HG03565 (cell line): ENCODE data around the gene THBS2.
"Not testable (repeated sequence)": the region's sequence is repeated elsewhere in the genome, so short reads cannot be mapped to it uniquely, and the experiment has no call there.

Source experiments
- ATAC-seq: cut with Tn5 transposase; IDR thresholded peaks from one replicate; pipeline ENCODE4 v1.9.1; 2021; ENCODE audit warnings: mild to moderate bottlenecking, moderate library complexity; ENCODE audit not compliant: unreplicated experiment

THBS2 gene

DNA sequence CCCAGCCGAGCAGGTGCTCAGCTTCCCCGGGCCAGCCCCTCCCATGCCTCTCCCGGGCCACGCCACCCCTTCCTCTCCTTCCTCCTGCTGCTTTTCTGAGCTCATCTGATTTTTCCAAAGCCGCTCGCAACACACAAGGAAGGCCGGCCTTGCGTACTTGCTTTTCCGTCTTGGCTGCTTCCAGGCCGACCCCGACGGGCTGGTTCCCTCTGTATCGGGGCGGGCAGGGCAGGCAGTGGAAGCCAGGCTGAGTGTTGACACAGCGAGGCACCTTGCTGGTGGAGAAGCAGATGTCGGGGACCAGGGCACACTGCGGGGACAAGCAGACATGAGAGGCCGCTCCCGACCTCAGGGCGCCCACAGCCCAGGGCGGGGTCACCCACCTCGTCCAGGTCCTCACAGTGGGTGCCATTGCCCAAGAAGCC is 21.1 kb downstream of the THBS2 start:
- no peak for ATAC-seq

DNA sequence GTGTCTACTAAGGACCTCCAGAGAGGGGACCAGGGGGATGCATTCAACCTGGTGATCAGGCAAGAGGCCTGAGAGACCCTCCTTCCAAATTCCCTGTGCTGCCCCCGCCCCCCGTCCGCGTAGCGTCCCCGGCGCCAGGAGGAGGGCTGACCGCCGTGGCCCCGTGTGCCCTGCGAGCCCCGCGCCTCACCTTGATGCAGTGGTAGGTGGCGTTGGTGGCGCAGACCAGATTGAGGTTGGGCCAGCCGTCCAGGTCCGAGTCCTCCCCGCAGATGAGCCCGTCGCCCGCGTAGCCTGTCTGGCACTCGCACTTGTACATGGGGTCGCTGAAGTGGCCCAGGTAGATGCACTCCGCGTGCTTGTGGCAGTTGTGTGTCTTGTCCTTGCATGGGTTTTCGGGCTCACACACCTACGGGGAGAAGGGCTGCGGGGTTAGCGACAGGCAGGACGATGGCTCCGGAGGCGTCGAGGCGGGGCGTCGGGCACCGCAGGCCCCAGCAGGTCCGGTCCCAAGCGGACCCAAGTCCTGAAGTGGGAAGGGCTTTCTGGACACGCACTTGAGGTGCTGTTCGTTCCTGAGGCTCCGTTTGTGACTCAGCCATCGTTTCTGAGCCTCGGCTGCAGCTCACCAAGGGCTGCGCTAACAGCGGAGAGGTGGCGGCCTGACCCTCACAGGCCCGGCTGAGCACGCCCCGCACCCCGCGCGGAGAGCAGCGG is 21.7 kb downstream of the THBS2 start:
- no peak for ATAC-seq

DNA sequence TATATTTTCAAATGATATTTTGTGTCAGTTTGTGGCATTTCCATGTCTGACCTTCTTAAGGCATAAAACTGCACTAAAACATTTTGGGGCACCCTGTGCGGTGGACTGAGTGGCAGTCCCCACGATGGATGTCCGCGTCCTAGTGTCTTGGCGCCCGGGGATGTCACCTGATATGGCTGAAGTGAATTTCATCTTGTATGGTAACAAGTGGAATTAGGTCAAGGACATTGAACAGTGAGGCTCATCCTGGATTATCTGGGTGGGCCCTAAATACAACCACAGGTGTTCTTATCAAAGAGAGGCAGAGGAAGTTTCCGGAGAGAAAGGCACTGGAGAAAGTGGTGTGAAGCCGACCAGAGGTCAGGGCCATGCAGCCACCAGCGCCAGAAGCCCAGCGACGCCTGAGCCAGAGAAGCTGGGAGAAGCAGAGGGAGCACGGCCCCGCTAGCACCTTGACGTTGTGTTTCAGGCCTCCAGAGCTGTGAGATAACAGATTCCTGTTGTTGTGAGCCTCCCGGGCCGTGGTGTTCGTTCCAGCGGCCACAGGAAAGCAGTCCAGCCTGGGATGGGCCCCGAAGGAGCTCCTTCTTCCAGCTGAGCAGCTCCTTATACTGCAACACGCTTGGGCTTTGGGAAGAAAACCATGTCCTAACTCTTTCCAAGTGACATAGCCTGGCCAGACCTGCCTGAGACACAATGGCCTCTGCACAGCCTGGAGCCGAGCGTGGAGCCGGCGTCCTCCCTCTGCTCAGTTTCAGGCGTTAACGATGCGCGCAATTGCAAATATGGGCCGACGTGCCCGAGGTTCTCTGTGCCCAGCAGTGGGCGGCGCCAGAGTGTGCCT is 22.5 kb downstream of the THBS2 start:
- ATAC-seq, result no peak

DNA sequence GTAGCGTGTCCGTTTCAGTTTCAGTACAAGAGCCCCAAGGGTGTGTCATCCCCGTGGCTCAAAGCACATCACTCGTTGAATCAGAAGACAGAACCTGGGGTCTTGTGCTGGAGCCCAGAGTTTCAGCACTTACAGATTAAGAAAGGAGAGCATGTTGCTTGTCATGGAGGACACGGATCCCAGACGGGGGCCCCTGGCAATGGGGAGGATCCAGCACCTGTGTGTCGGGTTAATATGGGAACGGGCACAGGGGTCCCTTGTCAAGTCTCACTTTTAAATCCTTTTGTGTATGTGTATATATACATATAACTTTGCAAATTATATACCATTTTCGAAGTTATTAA is 23.4 kb downstream of the THBS2 start:
- no peak for ATAC-seq

DNA sequence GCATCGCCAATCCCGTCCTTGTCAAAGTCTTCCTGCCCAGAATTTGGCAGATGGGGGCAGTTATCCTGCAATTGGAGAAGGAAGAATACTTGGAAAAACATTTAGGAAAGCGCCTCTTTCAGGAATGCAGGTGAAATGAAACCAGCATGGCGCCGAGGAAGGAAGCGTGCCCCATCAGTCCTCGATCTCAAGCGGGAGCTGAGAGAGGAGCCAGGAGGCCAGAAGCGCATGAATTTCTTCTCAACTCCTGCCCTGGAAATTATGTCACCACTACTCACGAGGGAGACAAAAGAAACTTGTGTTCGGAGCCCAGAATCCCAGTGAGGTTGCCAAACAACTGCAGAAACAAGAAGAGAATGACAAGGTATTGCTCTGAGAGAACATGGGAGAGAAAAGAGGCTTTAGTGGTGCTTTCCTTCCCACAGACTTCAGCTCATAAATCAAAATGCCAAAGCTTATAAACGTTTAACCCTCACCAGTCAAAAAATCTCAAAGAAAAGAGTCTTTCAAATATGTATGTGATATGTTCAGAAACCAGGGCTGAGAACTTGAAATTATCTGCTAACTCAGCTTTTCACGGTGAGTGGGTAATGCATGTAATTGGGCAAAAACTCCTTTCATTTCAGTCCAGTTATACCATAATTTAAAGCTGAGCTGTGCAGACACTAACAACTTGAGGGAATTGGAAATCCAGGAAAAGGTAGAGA is 23.9 kb downstream of the THBS2 start:
- ATAC-seq, result no peak

DNA sequence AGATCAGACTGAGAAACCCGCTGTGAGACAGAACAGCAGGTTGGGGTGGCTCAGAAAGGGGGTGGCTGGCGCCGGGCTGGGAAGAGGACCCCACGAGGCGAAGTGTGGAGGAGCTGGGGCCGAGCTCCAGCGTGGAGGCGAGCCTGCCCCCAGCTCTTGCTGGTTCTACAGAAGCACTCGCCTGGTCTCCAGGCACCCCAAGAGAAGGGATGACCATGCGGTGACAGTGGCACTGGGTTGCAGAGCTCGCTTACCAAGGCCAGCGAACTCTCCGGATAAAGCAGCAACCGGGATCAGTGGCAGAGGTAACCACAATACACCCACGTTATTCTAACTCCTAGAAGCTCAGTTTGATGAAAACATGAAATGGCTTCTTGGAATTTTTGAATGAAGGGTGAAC is 26.5 kb downstream of the THBS2 start:
- ATAC-seq, result no peak

DNA sequence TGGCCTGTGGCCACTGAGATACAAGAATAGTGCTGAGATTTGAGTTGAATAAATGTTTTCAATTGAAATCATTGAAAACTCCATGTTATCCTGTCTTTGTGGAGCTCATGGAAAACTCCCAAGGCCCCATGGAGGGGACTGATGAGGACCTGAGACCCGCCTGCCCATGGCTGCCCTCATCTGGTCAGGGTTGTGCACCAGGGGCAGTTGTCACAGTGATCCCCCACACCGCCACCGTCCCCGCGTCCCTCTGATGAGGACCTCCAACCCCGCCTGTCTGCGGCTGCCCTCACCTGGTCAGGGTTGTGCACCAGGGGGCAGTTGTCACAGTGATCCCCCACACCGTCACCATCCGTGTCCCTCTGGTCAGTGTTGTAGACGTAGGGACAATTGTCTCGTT is 27.8 kb downstream of the THBS2 start:
- ATAC-seq, result no peak

DNA sequence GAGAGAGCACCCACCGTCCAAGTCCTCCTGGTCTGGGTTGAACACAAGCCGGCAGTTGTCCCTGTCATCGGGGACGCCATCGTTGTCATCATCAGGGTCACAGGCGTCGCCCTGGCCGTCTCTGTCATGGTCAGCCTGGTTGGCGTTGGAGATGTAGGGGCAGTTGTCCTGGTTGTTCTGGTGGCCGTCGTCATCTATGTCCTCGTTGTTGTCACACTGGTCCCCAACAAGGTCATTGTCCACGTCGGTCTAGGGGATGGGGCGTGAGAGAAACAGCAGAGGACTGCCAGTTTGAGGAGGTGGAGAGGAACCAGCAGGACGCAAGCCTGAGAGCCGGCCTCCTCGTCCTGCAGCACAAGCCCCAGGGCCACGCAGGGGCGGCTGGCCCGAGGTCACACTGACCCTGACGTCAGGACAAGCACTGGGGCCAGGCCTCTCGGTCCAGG is 28.5 kb downstream of the THBS2 start:
- no peak for ATAC-seq

DNA sequence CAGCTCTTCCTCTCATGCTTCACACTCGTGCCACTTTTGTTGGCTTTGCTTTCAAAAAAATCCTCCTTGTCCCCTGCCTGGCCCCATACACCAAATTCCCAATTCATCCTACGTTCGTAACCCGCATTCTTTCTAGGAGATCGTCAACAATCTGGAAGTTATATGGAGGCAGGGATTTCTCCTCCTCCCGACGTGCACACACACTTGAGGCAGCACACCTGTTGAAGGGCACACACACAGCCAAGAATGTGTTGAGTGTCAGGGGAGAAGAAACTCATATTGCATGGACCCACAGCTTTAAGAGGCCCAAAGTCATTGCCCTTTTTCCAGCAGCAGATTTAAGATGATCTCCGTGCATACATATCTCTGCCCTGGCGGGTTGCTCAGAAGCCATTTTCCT is 28.9 kb downstream of the THBS2 start:
- no peak for ATAC-seq

DNA sequence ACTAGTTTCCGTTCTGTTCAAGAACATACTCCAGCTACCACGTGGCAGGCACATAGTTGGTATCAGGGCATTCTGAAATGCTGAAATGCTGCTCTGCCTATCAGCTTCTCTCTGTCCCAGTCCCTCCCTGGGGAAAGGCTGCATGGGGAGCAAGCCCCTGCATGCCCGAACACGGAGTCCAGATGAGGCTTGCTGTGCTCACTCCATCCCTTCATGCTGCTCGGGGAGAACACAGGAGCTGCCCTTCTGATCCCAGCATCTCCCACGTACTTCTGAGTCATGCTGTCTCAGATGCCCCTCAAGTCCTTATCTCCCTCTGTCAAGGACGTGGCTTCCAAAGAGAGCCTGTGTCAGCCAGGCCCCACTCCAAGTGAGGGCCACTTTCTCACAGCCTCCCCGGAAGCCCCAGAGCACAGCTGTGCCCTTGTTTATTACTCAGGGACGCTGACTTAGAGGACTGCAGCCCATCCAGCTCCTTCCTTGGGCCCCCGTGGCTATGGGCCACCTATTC is 29.4 kb downstream of the THBS2 start:
- ATAC-seq, result no peak

DNA sequence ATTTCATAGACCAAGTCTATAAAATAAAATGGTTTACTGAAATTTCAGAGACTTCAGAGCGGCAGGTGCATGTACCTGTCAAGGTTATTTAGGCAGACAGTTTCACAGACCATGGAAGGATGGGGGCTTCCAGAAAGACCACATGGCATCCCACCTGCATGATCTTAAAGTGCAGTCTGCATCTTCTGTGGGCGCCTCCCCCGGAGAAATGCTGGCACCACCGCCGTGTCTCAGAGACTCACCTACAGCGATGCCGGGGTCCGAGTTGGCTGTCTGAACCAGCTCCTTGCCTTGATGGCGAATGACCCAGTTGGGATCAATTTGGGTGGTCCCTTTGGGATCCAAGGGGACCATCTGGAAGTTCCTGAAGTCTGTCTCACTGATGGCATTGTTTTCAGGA is 30.6 kb downstream of the THBS2 start:
- ATAC-seq, result no peak

DNA sequence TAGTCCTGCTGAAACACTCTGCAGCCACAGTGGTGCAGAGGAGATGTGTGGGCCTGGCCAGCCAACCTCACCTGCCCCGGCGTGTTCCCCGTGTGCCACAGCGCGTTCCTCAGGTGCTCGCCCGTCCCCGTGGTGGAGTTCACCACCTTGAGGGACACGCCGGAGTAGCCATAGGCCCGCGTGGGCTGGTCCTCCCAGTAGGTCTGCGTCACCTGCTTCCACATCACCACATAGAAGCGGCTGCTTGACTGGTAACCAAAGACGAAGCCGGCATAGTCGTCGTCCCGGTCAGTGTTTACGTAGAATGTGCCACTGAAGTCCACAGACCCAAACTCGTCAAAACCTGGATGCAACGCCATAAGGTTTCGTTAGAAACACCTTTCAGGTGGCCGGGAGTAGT is 31.5 kb downstream of the THBS2 start:
- ATAC-seq, result no peak

DNA sequence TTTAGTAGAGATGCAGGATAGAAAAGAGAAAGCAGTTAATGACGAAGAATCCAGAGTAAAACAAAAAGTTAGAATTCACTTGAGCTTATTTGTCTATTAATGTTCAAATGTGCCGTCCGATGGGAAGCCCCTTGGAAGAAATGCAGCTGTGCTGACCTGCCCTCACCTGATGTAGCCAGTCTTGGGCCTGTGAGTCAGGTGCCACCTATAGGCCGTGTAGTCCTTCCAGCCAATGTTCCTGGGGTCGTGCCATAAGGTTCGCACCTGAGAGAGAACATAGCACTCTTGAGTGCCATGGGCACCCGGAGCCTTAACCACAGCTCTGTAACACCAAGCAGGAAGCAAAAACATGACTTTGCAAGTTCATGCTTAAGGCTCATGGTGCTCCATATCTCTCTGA is 32.4 kb downstream of the THBS2 start:
- ATAC-seq, result no peak

DNA sequence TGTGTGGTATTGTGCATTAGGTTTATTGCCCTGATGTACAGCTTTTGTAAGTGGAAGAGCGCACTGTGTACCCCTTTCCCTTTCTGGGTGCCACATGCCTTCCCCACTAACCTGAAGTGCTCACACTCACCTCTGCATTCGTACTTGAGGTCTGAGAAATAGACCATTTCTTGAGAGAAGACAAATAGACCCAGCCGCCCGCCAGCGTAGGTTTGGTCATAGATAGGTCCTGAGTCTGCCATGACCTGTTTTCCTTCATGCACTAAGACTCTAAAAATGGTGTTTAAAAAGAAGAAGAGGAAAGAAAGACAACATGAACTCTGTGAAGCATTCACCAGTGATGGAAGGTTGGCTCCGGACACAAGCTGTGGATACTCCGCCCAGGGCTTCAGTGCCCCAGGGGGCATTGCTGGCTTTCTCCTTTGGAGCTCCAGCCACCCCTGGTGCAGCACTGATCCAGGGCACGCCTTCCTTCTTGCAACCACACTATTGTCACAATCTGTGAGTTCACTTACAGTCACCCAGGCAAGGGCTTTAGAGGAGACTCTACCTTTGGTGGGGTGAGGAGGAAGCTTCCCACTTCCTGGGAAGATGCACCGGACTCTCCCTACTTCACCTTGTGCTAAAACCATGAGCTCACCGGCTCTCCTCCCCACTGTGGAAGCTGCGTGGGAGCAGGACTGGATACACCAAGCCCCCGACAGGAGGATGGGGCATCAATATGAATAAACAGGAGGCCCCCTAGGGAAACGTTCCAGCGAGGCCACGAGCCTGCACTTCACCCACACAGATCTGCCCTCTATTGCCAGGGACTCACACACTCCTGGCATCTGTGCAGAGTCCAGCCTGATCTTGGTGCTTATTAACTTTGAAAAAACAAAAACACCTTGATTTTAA is 33.3 kb downstream of the THBS2 start:
- ATAC-seq, result no peak

DNA sequence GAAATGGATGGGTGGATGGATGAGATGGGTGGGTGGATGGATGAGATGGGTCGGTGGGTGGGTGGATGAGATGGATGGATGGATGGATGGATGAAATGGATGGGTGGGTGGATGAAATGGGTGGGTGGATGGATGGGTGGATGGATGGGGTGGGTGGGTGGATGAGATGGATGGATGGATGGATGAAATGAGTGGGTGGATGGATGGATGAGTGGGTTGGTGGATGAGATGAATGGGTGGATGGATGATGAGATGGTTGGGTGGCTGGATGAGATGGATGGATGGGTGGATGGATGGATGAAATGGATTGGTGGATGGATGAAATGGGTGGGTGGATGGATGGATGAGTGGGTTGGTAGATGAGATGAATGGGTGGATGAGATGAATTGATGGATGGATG is 35.7 kb downstream of the THBS2 start:
- no peak for ATAC-seq

DNA sequence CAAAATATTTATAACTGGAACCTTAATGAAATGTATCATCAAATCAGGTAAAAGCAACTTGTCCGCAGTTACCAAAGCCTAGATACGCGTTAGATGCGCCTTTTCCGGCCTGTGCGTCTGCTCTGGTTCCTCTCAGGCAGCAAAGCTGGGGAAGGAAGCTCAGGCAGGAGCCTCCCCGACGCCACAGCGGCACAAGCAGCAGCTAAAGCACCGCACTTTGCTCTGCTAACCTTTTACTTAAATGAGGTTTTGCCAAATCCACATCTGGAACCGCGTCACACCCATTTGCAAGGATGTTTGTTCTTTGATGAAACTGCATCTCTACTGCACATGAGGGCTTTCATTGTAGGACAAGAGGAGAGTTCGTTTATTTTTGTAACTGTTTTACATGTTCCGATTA is 36.8 kb downstream of the THBS2 start:
- no peak for ATAC-seq

DNA sequence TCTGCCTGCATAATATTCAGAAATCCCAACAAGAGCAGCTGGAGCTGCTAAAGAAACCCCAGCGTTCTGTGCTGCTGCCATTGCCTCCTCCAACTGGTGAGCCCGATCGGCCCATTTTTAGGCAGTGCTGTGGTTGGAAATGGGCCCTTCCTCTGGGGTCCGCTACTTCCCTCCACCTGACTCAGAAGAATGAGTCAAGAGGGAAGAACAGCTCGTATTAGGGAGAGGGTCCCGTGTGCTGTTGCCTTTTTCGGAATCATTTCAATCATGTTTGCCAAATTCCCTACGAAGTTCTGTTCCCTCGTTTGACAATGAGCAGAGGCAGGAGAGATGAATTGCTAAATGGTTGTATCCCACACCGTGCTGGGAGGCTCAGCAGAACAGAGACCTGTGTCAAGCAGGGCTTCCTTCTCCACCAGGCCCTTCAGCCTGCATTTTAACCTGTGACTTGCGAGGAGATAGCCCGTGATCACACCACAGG is 38.4 kb downstream of the THBS2 start:
- ATAC-seq, result no peak

DNA sequence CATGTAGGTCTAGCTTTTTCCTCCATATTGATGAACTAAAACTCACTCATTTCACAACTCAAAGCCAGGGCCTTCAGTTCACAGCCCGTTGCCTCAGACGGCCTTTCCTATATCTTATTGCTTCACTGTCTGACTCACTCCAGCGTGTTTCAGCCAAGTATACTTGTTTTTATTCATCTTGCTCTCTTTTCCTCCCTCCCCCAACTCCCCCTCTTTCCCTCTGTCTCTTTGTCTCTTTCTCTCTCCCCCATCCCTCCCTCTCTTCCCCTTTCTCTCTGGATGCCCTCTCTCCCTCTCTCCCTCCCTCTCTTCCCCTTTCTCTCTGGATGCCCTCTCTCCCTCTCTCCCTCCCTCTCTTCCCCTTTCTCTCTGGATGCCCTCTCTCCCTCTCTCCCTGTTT is 38.9 kb downstream of the THBS2 start:
- ATAC-seq, result not testable (repeated sequence)

DNA sequence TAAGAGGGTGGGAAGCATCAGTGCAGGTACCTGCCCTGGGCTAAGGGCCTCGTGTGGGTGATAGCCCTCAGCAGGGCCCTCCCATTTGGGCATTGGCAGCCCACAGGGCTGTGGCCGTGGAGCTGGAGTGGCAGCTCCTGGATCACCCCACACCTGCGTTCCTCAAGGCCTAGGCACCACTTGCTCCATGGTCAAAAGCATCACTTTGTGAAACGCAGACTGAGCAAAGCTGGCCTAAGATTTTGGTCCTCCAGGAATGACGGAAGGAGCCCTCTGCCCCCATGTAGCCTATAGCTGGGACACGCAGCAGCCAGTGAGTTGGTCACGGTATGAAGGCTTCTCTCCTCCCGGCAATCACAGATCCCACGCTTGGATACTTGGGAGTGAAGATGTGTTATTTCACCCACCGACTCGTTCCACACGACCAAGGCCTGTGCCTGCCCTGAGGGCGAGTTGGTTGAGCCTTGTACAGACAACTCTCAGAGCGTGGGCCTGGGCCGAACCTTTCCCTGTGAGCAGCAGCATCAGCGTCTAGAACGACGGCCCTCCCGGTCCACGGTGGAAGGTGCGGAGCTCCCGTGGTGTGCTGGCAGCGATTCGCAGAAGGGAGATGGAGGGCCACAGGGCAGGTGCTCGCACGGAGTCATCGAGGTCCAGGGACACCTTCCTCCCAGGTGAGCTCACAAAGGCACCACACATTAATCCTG is 39.7 kb downstream of the THBS2 start:
- ATAC-seq, result no peak
